Naive thymus-derived CD4-positive, alpha-beta T cell (primary cell): ENCODE measurements around the gene ERBB3. TPM values are rescaled to one million over a fixed set of nuclear protein-coding genes. Genes with fewer than 3 reads are reported as not detected.

Source experiments
- ATAC-seq: fragments of 150-1000 bp; cut with Tn5 transposase; 2 replicates; pipeline ENCODE4 v1.10.0; 2021; ENCODE audit warnings: mild to moderate bottlenecking, moderate library complexity
- CTCF ChIA-PET: fragments of 350-600 bp; sonication (Branson Sonifier 250); formaldehyde crosslinking; loops from one replicate; lab custom pipeline; 2021; ENCODE audit warnings: antibody characterized with exemption; lab: Charles Lee
- POLR2A ChIA-PET: fragments of 350-600 bp; sonication (Branson Sonifier 250); formaldehyde crosslinking; loops from one replicate; lab custom pipeline; 2021; ENCODE audit warnings: antibody characterized with exemption, inconsistent platforms; lab: Charles Lee
- DNase-seq, 9 donors: peaks; one replicate each; pipeline versions ENCODE4 v3.0.0 to v3.0.0-alpha.2; 2020 to 2022; ENCODE audit warnings: mixed read lengths in 1 of 9
- H3K27ac ChIP-seq: one replicate; pipeline ENCODE4 v1.7.0; 2013; ENCODE audit warnings: mild to moderate bottlenecking, low read depth, low read length, moderate library complexity
- H3K27me3 ChIP-seq, 2 donors: one replicate each; pipeline ENCODE4 v1.7.0; 2013; ENCODE audit warnings: low read length in 2 of 2, mild to moderate bottlenecking in 2 of 2, moderate library complexity in 2 of 2; ENCODE audit not compliant: control insufficient read depth in 2 of 2, insufficient read depth in 2 of 2
- H3K36me3 ChIP-seq, 3 experiments: 1 replicate in 2 of 3; 2 replicates in 1 of 3; pipeline ENCODE4 v1.7.0; 2013; ENCODE audit warnings: low read length in 3 of 3, mild to moderate bottlenecking in 3 of 3, moderate library complexity in 1 of 3; ENCODE audit not compliant: insufficient read depth in 3 of 3, control insufficient read depth in 2 of 3
- H3K4me1 ChIP-seq, 2 donors: one replicate each; pipeline ENCODE4 v1.7.0; 2013; ENCODE audit warnings: low read length in 2 of 2, mild to moderate bottlenecking in 2 of 2, moderate library complexity in 1 of 2; ENCODE audit not compliant: control insufficient read depth in 2 of 2, insufficient read depth in 2 of 2
- H3K4me3 ChIP-seq: 2 replicates; pipeline ENCODE4 v1.7.0; 2013; ENCODE audit warnings: mild to moderate bottlenecking, low read length
- H3K9me3 ChIP-seq, 3 experiments: 1 replicate in 2 of 3; 2 replicates in 1 of 3; pipeline ENCODE4 v1.7.0; 2013; ENCODE audit warnings: low read length in 3 of 3; ENCODE audit not compliant: control insufficient read depth in 2 of 3
- H3K27ac Mint-ChIP-seq, 9 donors: one replicate each; pipeline ENCODE4 v1.8.0; 2020 to 2022; ENCODE audit warnings: mixed read lengths in 9 of 9, mild to moderate bottlenecking in 8 of 9, moderate library complexity in 5 of 9, inconsistent platforms in 2 of 9
- H3K27me3 Mint-ChIP-seq, 5 donors: one replicate each; pipeline ENCODE4 v1.8.0; 2021 to 2022; ENCODE audit warnings: mixed read lengths in 5 of 5, mild to moderate bottlenecking in 1 of 5
- H3K36me3 Mint-ChIP-seq, 5 donors: one replicate each; pipeline ENCODE4 v1.8.0; 2020 to 2022; ENCODE audit warnings: mixed read lengths in 5 of 5, mild to moderate bottlenecking in 3 of 5, inconsistent platforms in 1 of 5
- H3K4me1 Mint-ChIP-seq, 7 donors: one replicate each; pipeline ENCODE4 v1.8.0; 2020 to 2022; ENCODE audit warnings: mixed read lengths in 7 of 7, mild to moderate bottlenecking in 3 of 7, inconsistent platforms in 1 of 7
- H3K4me3 Mint-ChIP-seq, 10 donors: one replicate each; pipeline ENCODE4 v1.8.0; 2020 to 2022; ENCODE audit warnings: mild to moderate bottlenecking in 10 of 10, mixed read lengths in 10 of 10, moderate library complexity in 6 of 10, inconsistent platforms in 2 of 10
- H3K9me3 Mint-ChIP-seq, 11 donors: one replicate each; pipeline ENCODE4 v1.8.0; 2020 to 2022; ENCODE audit warnings: mixed read lengths in 11 of 11, mild to moderate bottlenecking in 4 of 11, inconsistent platforms in 1 of 11, moderate library complexity in 1 of 11
- intact Hi-C, 2 donors: fragments of 100-400 bp; cut with micrococcal nuclease; formaldehyde crosslinking; loops; one replicate each; pipeline ENCODE4 v1.15.1; 2023
- polyA plus RNA-seq, 2 donors: library from polyadenylated mRNA; unstranded; fragments of 300-500 nt; fragmentation: Illumina TruSeq; gene quantifications; one replicate each; pipeline ENCODE4 v1.2.3, GENCODE V29; 2021
- total RNA-seq, 6 experiments: library from RNA in 5 of 6; stranded (reverse) in 5 of 6; gene quantifications; 1 replicate in 5 of 6; 2 replicates in 1 of 6; pipeline ENCODE4 v1.2.3 and lab custom pipeline; 2021 to 2026

ERBB3 gene
- total and polyA plus RNA-seq, 7 experiments from 2014 or later = 0.22 to 6.4 (median 1.6) TPM

GRCh38 chr12:56120158-56120846, 40.3 kb downstream of the ERBB3 start:
- Histone ChIP-seq H3K36me3 (peaks cover 0 to 20% (median 0%) of the 10 kb centered on the region in 3 experiments), H3K9me3 (no peaks in the 10 kb centered on the region), H3K4me3 (no peak overlapping the region), H3K27me3 (no peaks in the 10 kb centered on the region), H3K27ac (no peak overlapping the region), H3K4me1 (peaks cover 24 to 29% of the 10 kb centered on the region in 2 donors)
- ChIA-PET CTCF (interaction anchor here (0.7 to 13.4 kb wide), 12 partner anchors 8 to 343 kb away, joined by 3 to 193 read pairs (median 4); partner anchors contain the start of genes ESYT1, MYL6, PA2G4 and RNF41), POLR2A (interaction anchor here (0.5 to 7.6 kb wide), 11 partner anchors 8 to 147 kb away, joined by 3 to 230 read pairs (median 46); partner anchors contain the start of genes ANKRD52, ESYT1, MYL6 and PA2G4)
- H3K4me1 Mint-ChIP-seq = peaks cover 24 to 60% (median 46%) of the 10 kb centered on the region in 7 donors
- DNase-seq (no peak), ATAC-seq (no peak)
- peaks cover 0 to 5% (median 0%) of the 10 kb centered on the region in 11 donors for H3K9me3 Mint-ChIP-seq
- intact Hi-C loops = no loop called here
- peaks cover 7 to 25% (median 17%) of the 10 kb centered on the region in 5 donors for H3K36me3 Mint-ChIP-seq
- peak overlapping the region in 1 of 10 donors; percentile 18 for H3K4me3 Mint-ChIP-seq
- peak overlapping the region in 2 of 9 donors; percentile 36 to 38 for H3K27ac Mint-ChIP-seq
- H3K27me3 Mint-ChIP-seq = no peaks in the 10 kb centered on the region

- no peak overlapping the region for H3K27ac ChIP-seq
- Mint-ChIP-seq H3K4me3 (no peak overlapping the region), H3K4me1 (peaks cover 29 to 60% (median 50%) of the 10 kb centered on the region in 7 donors), H3K27ac (peak overlapping the region in 1 of 9 donors; percentile 36), H3K36me3 (peaks cover 7 to 25% (median 17%) of the 10 kb centered on the region in 5 donors), H3K9me3 (peaks cover 0 to 5% (median 0%) of the 10 kb centered on the region in 11 donors), H3K27me3 (no peaks in the 10 kb centered on the region)
- CTCF ChIA-PET = interaction anchor here (0.7 to 13.4 kb wide), 3 partner anchors 68 to 85 kb away, joined by 3 to 193 read pairs (median 3); partner anchors contain the start of gene SMARCC2
- no peak for ATAC-seq
- no peaks in the 10 kb centered on the region for H3K27me3 ChIP-seq
- no peak overlapping the region for H3K4me3 ChIP-seq
- POLR2A ChIA-PET = interaction anchor here (0.7 to 7.6 kb wide), 4 partner anchors 17 to 137 kb away, joined by 3 to 230 read pairs (median 74); partner anchors contain the start of genes ANKRD52, PA2G4 and SMARCC2
- intact Hi-C loops = no loop called here
- DNase-seq = no peak
- peaks cover 27 to 35% of the 10 kb centered on the region in 2 donors for H3K4me1 ChIP-seq
- H3K36me3 ChIP-seq = peaks cover 0 to 18% (median 0%) of the 10 kb centered on the region in 3 experiments
- H3K9me3 ChIP-seq = no peaks in the 10 kb centered on the region
These were observed 41.4 kb downstream of the ERBB3 start for GRCh38 chr12:56121204-56121870.

DNA sequence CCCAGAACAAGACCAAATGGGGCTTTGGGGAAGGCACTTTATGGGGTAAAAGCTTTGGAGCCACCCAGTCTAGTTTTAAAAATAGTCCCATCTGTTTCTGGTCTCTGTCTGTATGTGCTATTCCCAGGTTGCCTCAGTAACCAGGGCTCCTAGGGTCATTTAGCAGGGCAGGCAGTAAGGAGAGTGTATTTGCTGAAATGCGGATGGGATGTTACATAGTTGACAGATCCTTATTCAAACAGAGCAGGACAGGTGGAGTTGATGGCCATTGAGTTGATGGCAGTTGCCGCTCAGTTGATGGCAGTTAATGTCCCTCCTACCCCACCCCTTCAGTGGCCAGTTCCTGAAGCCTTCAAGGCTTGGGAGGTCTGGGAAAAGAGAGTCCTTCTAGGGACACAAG, 42.7 kb downstream of the ERBB3 start:
- DNase-seq (no peak), ATAC-seq (no peak)
- ChIA-PET POLR2A (interaction anchor here (0.6 to 13.1 kb wide), 5 partner anchors 37 to 273 kb away, joined by 3 to 192 read pairs (median 5); partner anchors contain the start of genes MYL6 and SMARCC2), CTCF (interaction anchor here (0.7 to 13.4 kb wide), 4 partner anchors 29 to 83 kb away, joined by 3 to 193 read pairs (median 3); partner anchors contain the start of gene SMARCC2)
- H3K4me1 ChIP-seq = peaks cover 36 to 46% of the 10 kb centered on the region in 2 donors
- H3K36me3 Mint-ChIP-seq = peaks cover 3 to 14% (median 4%) of the 10 kb centered on the region in 5 donors
- H3K27me3 Mint-ChIP-seq = no peaks in the 10 kb centered on the region
- H3K36me3 ChIP-seq = peaks cover 0 to 17% (median 0%) of the 10 kb centered on the region in 3 experiments
- H3K4me3 ChIP-seq = no peak overlapping the region
- H3K27me3 ChIP-seq = no peaks in the 10 kb centered on the region
- no peak overlapping the region for H3K27ac ChIP-seq
- H3K4me1 Mint-ChIP-seq = peaks cover 35 to 61% (median 59%) of the 10 kb centered on the region in 7 donors
- intact Hi-C loops = no loop called here
- peak overlapping the region in 4 of 9 donors; percentile 1 to 79 (median 18) for H3K27ac Mint-ChIP-seq
- H3K9me3 ChIP-seq = no peaks in the 10 kb centered on the region
- H3K4me3 Mint-ChIP-seq = no peak overlapping the region
- peaks cover 0 to 5% (median 0%) of the 10 kb centered on the region in 11 donors for H3K9me3 Mint-ChIP-seq

GRCh38 chr12:56124133-56124532, 44.2 kb downstream of the ERBB3 start:
- CTCF ChIA-PET = interaction anchor here (0.5 to 13.4 kb wide), 10 partner anchors 10 to 531 kb away, joined by 3 to 193 read pairs (median 4); partner anchors contain the start of genes MYL6B, RNF41 and SMARCC2
- peak overlapping the region in 8 of 9 donors; percentile 27 to 90 (median 61) for H3K27ac Mint-ChIP-seq

DNA sequence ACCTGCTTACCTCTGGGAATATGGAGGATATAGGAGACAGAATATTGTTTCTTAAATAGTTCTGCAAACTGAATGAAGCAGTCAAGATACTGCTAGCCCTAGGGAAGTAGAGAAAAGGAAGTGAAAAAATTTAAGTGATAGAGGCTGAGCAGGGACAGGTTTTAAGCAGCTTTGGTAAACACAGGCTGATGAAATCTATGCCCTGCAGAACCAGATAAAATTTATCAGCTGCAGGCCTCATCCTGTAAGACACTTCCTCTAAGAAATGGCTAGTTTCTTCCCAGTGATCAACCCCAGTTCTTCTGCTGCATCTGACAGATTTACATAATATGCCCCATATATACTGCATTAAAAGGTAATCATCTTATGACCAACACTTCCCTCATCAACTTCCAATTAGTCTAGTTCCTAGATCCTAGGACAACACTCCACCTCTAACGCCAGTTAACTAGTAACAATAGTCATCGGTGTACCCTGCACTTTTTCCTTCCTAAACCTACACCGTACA, 46.8 kb downstream of the ERBB3 start:
- H3K4me1 Mint-ChIP-seq = peaks cover 33 to 66% (median 57%) of the 10 kb centered on the region in 7 donors
- Histone ChIP-seq H3K4me1 (peaks cover 39 to 46% of the 10 kb centered on the region in 2 donors), H3K9me3 (no peaks in the 10 kb centered on the region), H3K27ac (peak overlapping the region; percentile 72), H3K27me3 (no peaks in the 10 kb centered on the region), H3K4me3 (no peak overlapping the region), H3K36me3 (peaks cover 14 to 25% (median 17%) of the 10 kb centered on the region in 3 experiments)
- peak overlapping the region; percentile 86 to 99 (median 91) for H3K27ac Mint-ChIP-seq
- peak overlapping the region in 8 of 10 donors; percentile 27 to 99 (median 96) for H3K4me3 Mint-ChIP-seq
- ChIA-PET CTCF (interaction anchor here (0.6 to 13.4 kb wide), 11 partner anchors 9 to 384 kb away, joined by 3 to 193 read pairs (median 5); partner anchors contain the start of genes GDF11, MYL6, MYL6B and RNF41), POLR2A (interaction anchor here (0.8 to 13.1 kb wide), 11 partner anchors 9 to 322 kb away, joined by 3 to 192 read pairs (median 5); partner anchors contain the start of genes MYL6, MYL6B, PA2G4 and RAB5B)
- peaks cover 0 to 4% (median 0%) of the 10 kb centered on the region in 11 donors for H3K9me3 Mint-ChIP-seq
- DNase-seq (no peak), ATAC-seq (no peak)
- peaks cover 5 to 30% (median 17%) of the 10 kb centered on the region in 5 donors for H3K36me3 Mint-ChIP-seq
- intact Hi-C loops = loop anchor here (1.0 to 5.0 kb wide), 9 partner anchors 8 to 961 kb away; partner anchors contain the start of genes MYL6 (in 2 of the 2), SMARCC2 (in 2 of the 2), ZC3H10 (in 2 of the 2) and NAB2 (in 1 of the 2)
- no peaks in the 10 kb centered on the region for H3K27me3 Mint-ChIP-seq

More at GRCh38 chr12:56124133-56124532, 44.2 kb downstream of the ERBB3 start:
- Histone ChIP-seq H3K27me3 (no peaks in the 10 kb centered on the region), H3K4me1 (peaks cover 26 to 38% of the 10 kb centered on the region in 2 donors), H3K36me3 (peaks cover 0 to 23% (median 0%) of the 10 kb centered on the region in 3 experiments), H3K9me3 (no peaks in the 10 kb centered on the region), H3K27ac (no peak overlapping the region), H3K4me3 (no peak overlapping the region)
- Mint-ChIP-seq H3K27me3 (no peaks in the 10 kb centered on the region), H3K36me3 (peaks cover 0 to 11% (median 0%) of the 10 kb centered on the region in 5 donors), H3K9me3 (peaks cover 0 to 2% (median 0%) of the 10 kb centered on the region in 11 donors), H3K4me1 (peaks cover 26 to 51% (median 49%) of the 10 kb centered on the region in 7 donors), H3K4me3 (no peak overlapping the region)
- intact Hi-C loops = no loop called here
- no peak for DNase-seq
- POLR2A ChIA-PET = interaction anchor here (1.1 to 13.1 kb wide), 7 partner anchors 20 to 340 kb away, joined by 3 to 192 read pairs (median 11); partner anchors contain the start of genes MYL6, MYL6B, PA2G4 and RNF41
- no peak for ATAC-seq
